Measurements from ENCODE around the gene SIGLEC6.

The SIGLEC6 gene

DNA sequence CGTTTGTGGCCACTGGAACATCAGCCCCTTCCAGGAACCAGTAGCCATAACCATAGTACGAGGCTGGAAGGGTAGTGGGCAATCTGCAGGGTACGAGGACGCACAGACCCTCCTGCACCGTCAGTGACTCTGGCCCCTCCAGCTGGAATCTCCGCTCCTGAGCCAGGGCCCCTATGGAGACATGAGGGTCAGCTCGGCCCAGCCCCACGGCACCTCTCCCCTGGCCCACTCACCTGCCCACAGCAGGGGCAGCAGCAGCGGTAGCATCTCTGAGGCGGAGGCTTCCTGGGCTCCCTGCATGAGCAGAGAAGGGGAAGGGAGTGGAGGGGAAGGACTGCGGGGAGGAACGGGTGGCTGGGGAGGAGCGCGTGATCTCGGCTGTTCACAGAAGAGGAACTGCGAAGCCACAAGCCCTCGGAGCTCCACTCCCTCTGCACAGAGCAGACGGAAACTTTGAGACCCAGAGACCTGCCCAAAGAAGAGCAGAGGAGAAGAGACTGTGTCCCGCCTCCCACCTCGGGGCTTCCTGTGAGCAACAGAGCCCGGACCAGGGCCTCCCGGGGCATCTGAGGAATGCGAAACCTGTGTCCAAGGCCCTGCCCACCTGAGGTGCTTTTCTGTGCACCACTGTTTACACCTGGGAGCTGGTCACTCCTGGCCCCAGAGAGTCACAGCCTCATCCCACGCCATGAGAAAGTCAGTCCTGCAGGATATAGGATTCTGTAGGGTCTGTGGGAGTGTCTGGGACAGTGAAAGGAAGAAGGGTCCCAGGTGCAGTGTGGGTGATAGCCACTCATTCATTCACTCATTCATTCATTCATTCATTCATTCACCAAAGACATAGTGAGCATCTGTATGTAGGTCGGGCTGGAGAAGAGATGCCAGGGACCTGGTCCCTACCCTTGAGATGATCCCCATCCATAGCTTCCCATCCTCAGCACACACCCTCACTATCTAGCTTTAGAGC lies at the start of gene SIGLEC6:
SIGLEC6 (minus strand) TSS at position 322 of the 967 bp plus-strand sequence; CDS start at position 300, 22 bp downstream.
- no peak for DNase-seq

DNA sequence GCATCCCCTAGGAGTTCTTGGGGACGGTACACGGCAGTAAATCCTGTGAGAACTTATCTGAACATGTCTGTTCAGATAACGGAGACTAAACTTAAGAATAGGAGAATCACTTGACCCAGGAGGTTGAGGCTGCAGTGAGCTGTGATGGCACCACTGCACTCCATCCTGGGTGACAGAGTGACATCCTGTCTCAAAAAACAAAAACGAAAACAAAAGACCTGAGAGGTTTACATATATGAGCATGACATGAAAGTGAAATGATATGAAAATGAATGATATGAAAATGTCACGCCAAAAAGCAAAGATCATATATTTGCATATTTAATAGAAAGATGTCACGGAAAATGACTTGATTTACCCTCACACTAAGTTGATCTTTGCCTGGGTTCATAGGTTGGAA lies 45.4 kb upstream of the SIGLEC6 start:
- DNase-seq, result no peak

DNA sequence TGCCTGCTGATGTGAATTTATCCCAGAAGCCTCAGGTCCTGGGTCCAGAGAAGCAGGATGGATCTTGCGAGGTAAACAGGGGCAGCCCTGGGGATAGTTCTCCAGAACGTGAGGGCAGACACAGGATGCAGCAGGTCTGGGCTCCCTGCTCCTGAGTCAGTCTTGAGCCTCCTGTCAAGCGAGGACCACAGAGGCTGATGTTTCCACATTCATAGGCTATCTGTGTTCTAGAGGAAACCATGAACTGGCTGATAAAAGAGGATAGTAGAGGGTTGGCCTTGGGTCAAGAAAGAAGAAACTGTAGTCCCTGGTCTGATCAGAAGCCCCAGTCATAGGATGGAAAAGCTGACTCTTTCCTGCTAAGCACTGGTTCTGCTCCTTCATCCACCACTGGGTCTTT lies 41.9 kb upstream of the SIGLEC6 start:
- no peak for DNase-seq

DNA sequence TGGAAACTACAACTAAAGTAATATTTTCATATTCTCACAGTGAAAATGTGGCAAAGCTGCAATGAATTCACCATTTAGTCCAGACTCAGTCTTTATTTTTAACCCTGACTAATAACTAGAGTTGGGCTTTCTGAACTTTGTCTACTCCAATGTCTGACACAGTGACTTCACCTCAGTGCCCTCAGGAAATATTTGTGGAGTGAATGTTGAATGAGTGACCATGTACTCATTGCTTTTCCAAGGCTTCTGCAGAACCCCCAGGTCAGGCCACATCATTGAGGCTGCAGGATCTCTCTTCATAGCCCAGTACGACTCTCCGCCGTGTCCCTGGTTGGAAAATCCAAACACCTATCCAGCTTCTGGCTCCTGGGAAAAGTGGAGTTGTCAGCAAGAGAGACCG lies 41.4 kb upstream of the SIGLEC6 start:
- DNase-seq, result no peak

DNA sequence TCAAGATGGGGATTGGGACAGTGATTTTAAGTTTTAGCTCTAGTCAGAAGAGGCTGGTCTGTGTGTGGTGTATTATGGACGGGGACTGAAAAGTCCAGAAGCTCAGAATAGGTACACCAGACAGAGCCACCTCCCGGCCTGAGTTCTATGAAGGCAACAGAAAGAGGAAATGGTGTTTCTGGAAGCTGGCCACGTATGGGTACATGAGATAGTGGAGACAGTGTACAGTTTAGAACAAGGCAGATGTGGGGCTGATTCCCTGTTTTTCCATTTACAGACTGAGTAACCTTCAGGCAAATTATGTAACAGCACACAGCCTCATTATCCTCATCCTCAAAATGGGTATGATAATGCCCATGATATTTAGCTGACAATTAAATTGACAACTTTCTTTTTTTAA lies 40.9 kb upstream of the SIGLEC6 start:
- DNase-seq, result no peak

DNA sequence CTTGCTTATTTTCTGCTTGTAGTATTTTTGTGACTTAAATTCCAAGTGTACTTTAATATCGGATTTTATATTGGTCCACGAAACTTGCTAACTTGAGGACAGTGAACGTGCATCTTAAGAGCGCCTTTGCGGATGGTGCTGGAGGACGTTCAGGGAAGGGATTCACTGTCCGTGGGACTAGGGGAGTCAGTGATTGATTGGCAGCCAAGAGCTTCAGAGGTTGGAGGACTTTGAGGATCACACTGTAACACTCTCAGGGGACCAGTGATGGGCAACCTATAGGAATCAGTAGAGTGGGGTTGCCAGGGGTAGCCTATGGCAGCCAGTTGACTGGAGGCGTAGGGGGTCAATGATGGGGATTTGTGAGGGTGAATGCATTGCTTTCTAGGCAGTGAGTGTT lies 40.1 kb upstream of the SIGLEC6 start:
- DNase-seq, result no peak

DNA sequence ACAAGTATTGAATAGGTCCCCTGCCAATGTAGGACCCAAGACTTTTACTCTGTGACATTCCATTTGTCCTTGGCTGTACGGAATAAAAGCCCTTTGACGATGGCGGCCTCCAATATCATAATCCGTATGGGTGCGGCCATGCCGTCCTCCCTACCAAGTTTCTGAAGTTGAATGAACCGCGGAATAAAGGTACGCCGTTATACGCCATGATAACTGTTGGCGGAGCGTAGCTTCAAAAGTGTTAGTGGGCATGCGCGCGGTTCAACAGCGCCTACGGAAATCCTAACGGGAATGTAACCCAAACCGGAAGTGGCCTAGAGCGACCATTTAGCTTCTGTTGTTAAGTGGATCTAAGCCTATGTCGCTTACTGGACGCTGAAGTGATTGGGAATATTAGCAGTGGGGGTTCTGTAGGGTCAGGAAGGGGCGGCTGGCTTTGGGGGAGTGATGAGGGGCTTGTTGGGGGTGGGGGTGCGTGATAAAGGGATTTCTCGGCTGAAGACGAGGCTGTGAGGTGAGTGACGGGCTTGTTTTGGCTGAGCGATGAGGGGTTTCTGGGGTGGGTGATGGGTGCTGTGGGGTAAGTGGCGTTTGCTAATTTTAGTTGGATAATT lies 39.6 kb upstream of the SIGLEC6 start, which contains the start of gene ZNF175:
ZNF175 (plus strand) TSS at position 322 of the 614 bp plus-strand sequence. CDS start 2,047 bp downstream, outside the sequence.
- peak; percentile 36 for DNase-seq

DNA sequence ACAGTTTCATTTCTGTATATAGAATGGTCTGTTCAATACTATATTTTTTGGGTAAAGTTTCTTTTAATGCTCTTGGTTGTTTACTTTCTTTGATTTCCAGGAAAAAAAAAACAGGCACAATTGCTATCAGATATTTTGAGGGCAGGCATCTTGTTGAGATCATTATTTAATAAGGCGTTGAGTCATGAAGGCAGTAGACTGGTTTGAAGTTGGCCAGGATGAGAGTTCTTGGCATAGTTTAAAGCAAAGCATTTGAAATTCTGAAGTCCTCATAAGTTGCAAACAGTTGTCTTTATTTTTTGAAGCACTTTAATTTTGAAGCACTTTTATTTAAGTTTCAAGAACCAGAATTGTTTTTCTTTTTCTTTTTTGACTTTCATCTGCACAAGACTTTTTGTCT lies 37.0 kb upstream of the SIGLEC6 start:
- no peak for DNase-seq

DNA sequence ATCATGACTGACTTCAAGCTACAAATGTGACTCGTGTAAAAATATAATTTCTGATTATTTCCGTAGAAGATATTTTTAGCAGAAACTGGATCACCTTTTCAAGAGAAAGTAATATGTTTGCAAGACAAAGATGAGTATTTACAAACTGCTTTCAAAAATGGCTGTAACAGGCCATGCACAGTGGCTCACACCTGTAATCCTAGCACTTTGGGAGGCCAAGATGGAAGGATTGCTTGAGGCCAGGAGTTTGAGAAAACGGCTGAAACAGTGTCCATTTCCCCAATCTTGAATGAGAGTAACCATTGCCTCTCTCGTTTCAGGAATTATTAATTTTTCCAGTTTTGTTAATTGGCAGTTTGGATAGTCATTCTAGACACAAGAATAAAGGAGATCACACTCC lies 36.1 kb upstream of the SIGLEC6 start:
- DNase-seq, result no peak

DNA sequence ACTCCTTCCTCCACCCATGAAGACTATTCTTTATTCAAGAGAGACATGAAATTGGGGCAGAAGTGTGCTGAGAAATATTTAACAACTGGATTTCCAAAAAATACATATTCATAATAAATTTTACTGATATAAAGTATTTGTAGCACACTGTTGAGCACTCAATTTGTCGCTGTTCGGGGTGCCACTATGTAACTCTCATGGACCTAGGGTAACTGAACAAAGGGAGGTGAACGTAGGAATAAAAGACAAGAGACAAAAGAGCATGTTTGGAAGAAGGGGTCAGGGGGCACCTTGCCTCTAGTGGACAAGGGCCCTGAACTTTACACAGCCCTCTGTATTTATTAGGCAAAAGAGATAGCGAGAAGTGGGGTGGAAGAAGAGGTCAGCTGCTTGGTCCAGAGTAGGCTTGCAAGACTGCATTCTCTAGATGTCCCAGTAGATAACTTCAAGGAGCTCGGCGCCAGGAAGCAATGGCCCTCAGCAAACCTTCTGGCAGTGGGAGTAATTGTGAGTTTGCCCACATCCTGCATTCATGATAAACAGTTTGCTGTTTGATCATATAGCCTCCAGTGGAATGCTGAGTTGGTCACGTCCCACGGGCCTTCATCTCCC lies 35.1 kb upstream of the SIGLEC6 start:
- no peak for DNase-seq

DNA sequence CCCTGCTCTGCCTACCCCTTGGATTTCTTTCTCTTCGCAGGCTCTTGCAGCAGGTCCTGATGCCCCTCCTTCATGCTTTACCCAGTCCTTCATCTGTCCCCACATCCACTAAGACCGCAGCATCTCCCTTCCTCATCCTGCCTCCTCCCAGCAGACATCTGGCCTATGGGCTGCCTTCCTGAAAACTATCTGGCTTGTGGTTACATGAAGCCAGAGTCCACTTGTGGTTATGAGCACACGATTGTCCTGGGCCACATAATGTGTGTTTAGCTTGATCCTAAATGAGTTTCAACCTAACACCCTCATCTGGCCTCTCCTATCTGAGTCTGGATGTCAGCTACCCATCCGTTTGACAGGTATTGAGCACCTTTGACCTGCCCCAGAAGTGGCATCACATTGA lies 34.1 kb upstream of the SIGLEC6 start:
- DNase-seq, result no peak

DNA sequence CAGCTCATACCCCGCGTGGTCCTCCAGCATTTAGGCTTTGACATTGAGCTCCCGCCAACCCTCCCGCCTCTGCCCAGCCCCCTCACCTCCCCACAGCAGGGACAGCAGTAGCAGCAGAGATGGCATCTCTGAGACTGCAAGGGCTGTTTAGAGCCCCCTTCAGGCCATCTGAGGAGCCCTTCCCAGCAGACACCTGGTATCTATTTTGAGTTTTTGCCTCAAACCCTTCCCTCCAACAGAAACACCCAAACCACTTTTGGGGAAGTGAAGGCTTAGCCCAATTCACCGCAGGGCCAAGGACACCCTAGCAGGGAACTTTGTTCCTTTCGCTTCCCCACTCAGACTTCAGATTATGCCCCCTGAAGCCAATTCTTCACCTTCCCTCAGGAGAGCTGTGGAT lies 33.3 kb upstream of the SIGLEC6 start:
- no peak for DNase-seq

DNA sequence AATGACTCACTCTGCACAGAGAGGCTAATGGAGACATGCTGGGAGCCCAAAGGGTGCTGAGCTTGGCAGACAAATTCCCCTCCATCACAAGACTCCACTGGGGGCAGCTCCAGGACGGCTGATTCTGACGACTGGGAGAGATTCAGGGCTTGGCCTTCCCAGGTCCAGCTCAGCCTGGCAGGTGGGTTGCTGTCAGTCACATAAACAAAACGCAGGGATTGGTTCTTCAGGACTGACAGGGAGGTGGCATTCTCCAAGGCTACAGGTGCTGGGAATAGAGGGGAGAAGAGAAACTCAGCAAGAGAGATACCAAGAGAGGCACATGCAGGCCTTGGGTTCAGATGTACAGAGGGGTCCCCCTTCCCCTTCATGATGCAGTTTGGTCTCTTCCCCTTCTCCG lies 28.9 kb upstream of the SIGLEC6 start:
- no peak for DNase-seq

DNA sequence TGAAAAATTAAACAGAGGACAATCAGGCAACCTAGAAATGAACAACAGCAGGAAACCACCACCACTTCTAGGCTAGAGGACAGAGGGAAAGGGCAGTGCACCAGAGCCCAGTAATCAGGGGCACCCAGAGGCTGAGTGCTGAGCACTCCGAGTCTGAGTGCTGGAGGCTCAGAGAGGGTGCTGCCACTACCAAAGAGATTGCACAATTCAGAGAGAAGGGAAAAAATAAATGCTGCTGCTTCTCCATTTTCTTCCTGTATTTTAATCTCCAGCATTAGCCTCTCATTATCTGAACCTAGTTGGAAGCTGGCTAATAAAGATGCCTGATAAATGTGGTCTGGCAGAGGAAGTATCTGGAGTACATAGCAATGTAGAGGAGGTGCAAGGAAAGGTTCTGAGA lies 27.8 kb upstream of the SIGLEC6 start:
- DNase-seq, result no peak

DNA sequence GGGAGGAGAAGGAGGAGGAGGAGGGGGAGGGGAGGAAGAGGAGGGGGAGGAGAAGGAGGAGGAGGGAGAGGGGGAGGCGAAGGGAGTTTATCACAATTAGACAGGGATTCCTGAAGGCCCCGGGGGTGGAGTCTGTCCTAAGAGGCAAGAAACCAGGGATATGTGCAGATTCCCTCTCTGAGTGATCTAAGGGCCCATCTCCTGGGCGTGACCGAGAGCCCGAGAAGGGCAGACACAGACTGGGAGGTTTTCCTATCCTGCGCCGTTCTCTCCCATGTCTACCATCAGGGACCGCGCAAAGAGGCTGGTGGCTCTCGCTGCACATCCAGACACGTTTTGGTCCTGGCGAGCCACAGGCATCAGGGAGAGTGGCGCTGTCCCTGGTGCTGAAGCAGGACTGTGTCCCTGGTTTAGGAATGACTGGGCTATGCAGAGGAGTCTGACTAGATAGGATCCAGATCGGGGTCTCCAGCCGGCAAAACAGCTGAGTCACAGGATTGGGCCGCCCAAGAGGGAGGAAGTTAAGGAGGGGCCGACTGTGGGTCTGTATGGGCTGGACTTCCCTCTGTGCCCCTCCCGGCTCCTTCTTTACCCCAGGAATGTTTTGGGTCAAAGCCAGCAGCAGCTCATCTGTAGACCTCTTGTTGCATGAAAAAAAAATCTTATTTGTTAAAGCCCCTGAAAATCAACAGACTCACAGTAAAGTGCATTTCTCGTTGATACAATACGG lies 21.7 kb upstream of the SIGLEC6 start:
- DNase-seq, result peak; percentile 23

DNA sequence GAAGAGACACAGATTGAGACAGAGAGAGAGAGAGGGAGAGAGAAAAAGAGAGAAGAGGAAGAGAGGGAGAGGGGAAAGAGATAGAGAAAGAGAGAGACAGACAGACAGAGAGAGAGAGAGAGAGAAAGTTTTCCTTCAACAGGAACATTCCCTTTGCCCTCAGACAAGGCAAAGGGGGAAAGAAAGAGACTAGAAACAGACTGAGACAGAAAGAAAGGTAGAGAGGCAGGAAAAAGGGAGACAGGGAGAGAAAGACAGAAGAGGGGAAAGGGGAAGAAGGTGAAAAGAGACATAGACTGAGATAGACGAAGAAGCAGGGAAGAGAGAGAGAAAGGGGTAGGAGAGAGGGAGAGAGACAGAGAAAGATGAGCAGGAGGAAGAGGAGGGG lies 21.1 kb upstream of the SIGLEC6 start:
- no peak for DNase-seq

DNA sequence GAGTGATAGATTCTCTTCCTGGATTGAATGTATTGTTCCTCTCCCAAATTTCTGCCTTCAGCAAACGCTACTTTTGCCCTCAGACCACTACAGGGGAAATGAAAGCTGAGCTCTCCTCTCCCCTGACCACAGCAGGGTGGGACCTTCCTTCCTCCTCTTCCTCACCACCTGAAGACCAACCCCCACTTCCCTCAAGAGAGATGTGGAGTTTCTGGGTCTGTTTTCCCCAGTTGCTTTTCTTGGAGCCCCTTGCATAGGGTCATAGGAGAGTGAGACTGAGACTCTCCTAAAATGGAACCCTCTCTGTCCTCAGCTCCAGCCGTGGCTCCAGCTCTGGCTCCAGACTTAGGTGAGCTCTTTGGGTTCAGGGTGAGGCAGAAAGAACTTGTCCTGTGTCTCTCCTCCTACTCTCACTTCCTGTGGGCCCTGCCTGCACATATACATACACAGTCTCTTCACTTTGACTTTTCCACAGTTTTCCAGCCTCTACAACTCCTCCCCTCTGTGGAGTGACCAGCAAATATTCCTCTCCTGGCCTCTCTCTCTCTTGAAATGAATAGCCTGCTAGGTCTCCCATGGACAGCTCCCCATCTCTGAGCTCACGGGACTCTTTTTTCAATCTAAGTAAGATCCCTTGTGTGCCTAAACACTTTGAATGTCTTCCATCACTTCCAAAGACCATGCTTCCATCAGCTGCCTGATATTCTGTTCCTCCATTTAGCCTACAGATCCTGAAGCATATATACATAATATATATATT lies 20.4 kb upstream of the SIGLEC6 start:
- no peak for DNase-seq

DNA sequence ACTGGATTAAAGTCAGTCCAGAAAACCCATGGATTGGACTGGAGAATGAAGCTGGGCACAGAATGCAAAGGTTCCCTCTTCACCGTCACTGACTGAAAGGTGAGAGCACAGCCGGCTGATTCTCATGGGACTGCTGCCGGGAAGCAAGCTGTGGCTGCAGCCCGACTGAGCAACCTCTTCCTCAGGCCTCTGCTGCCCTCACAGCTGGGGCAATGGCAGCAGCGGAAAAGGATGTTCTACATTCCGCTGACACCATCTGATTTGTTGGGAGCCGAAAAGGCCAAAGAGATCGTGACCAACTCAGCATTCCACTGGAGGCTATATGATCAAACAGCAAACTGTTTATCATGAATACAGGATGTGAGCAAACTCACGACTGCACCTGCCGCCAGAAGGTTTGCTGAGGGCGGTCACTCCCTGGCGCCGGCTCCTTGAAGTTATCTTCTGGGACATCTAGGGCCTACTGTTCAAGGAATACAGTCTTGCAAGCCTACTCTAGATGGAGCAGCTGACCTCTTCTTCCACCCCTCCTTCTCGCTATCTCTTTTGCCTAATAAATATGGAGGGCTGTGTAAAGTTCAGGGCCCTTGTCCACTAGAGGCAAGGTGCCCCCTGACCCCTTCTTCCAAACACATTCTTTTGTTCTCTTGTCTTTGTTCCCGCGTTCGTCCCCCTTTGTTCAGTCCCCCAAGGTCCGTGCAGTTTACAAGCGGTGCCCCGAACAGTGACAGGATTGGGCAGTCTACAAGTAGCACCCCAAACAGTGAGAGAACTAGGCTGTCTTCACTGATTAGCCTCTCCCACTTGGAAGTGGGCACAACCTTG lies 19.6 kb upstream of the SIGLEC6 start:
- DNase-seq, result no peak

DNA sequence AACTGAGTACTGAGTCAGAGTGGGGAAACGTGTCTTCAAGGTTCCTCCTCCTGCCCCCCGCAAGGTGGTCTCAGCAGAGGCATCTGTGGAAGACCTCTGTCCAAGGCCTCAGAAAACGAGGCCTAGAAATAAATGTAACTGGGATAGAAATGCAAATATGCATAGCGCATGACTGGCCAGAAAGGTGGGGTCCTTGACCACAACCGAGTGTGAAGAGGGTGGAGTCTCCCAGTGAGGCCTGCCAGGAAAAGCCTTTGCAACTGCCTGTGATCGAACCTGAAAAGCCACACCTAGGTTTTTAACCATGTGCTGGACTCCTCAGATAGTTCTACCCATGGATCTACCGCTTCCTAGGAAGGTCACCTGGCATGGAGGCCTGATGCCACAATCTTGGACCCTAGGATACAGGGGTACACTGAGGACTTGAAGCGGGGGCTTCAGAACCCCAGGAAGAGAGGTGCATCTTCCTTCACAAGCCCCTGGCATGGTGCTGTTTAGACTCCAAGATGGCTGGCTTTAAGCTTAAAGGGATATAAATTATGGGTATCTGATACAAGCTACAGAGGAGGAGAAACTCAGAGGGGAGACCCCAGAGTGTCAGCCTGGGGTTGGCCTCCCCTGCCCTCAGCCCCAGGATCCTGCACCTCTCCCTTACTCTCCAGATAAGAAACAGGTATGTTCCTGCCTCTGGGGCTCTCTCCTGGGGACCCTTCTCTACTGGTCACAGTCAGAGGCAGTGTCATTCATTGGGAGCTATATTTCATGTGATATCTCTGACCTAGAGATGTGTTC lies 18.3 kb upstream of the SIGLEC6 start:
- DNase-seq, result no peak

DNA sequence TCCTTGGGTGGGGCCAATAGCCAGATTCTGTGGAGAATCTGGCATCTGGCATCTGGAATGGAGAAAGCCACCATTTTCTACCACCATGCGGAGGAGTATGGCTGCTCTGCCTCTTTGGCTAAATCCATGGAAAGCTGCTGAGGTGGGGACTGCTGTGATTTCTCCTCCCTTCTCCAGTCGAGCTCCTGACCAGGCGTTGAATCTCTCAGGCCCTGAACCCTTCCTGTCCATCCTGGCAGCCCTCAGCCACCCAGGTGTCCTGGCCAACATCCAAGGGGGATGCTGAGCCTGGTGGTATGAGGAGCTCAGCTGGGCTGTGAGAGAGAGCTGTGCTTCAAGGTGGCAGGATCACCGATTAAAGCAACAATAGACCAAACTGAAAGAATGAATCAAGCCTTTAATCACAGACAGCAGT lies 17.4 kb upstream of the SIGLEC6 start:
- no peak for DNase-seq
